Measurements from ENCODE around the gene TPP1. TPM values are rescaled to one million over a fixed set of nuclear protein-coding genes. Genes with fewer than 3 reads are reported as not detected.

The TPP1 gene
- polyA plus RNA-seq (34.8 to 61.3 TPM (median 55.3 TPM) in 3 replicates), polyA minus RNA-seq (50.5 to 109 TPM (median 70.8 TPM) in 3 replicates)
- polyA plus RNA-seq (2011; ENCODE audit: low read depth): 40.5 TPM
- polyA plus RNA-seq (2011; cell fraction: cytosol; rRNA removed): 27.1 and 53.7 TPM in 2 replicates
- 182 and 196 TPM in 2 replicates for polyA plus RNA-seq (2011; cell fraction: nucleus; rRNA removed)
- 42.9 and 52.9 TPM in 2 replicates for polyA plus RNA-seq (2012; ENCODE audit: low replicate concordance)
- polyA minus RNA-seq (2011; cell fraction: cytosol; rRNA and poly(A)+ RNA removed): 80.2 TPM
- 76.6 and 90.7 TPM in 2 replicates for polyA minus RNA-seq (2011; cell fraction: nucleus; rRNA and poly(A)+ RNA removed)

- peaks cover 22 to 23% of the 10 kb centered on the region in 2 experiments for H3K36me3 ChIP-seq (ENCODE audit: control insufficient read depth in 2 of 2, extremely low read depth in 1 of 2, insufficient read depth in 2 of 2, low read length in 2 of 2)
- dilution Hi-C loops (cut with MboI; ENCODE audit: extremely low pct_ligation_motif_present, low sequenced_read_pairs): no loop called here
- peak within 1 kb of the TSS; percentile 85 for H3K27ac ChIP-seq (ENCODE audit: control insufficient read depth, insufficient read depth, low read length)
- H3K9me3 ChIP-seq (ENCODE audit: control insufficient read depth, low read depth, low read length): no peaks in the 10 kb centered on the region
- peaks cover 12% of the 10 kb centered on the region for H3K4me1 ChIP-seq (ENCODE audit: control insufficient read depth, extremely low read depth, insufficient read depth, low read length)
- peaks cover 4% of the 10 kb centered on the region for H3K79me2 ChIP-seq (ENCODE audit: control insufficient read depth, insufficient read depth, low read length)
- peak; percentile 74 for DNase-seq (ENCODE audit: low read depth, low spot score)
- peak within 1 kb of the TSS; percentile 56 for H2AFZ ChIP-seq (ENCODE audit: control insufficient read depth, low read length)
- H4K20me1 ChIP-seq (ENCODE audit: control insufficient read depth, extremely low read depth, insufficient read depth, low read length): no peaks in the 10 kb centered on the region
- no peaks in the 10 kb centered on the region for H3K9me1 ChIP-seq (ENCODE audit: control insufficient read depth, extremely low read depth, insufficient read depth, low read length)
- no peaks in the 10 kb centered on the region for H3K27me3 ChIP-seq (ENCODE audit: control insufficient read depth, extremely low read depth, insufficient read depth, low read length)
- peak within 1 kb of the TSS; percentile 87 for H3K9ac ChIP-seq (ENCODE audit: control insufficient read depth, extremely low read depth, insufficient read depth, low read length)
- H3K4me3 ChIP-seq (ENCODE audit: control insufficient read depth in 2 of 3, extremely low read depth in 1 of 3, insufficient read depth in 2 of 3, low read depth in 1 of 3, low read length in 3 of 3): peak within 1 kb of the TSS; percentile 80 to 97 (median 82)
- TF ChIP-seq, protein P1, sequence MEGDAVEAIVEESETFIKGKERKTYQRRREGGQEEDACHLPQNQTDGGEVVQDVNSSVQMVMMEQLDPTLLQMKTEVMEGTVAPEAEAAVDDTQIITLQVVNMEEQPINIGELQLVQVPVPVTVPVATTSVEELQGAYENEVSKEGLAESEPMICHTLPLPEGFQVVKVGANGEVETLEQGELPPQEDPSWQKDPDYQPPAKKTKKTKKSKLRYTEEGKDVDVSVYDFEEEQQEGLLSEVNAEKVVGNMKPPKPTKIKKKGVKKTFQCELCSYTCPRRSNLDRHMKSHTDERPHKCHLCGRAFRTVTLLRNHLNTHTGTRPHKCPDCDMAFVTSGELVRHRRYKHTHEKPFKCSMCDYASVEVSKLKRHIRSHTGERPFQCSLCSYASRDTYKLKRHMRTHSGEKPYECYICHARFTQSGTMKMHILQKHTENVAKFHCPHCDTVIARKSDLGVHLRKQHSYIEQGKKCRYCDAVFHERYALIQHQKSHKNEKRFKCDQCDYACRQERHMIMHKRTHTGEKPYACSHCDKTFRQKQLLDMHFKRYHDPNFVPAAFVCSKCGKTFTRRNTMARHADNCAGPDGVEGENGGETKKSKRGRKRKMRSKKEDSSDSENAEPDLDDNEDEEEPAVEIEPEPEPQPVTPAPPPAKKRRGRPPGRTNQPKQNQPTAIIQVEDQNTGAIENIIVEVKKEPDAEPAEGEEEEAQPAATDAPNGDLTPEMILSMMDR (optimal IDR thresholded peaks at IDR 0.05 in 1 of 3, IDR thresholded peaks at IDR 0.05 in 1 of 3, conservative IDR thresholded peaks at IDR 0.05 in 1 of 3; ENCODE audit: extremely low read depth in 1 of 3, insufficient read depth in 2 of 3, low read length in 3 of 3): peak in 1 of 3 experiments; percentile 3
- TF ChIP-seq EZH2 (IDR thresholded peaks at IDR 0.05; ENCODE audit: low read length): no peak
- peak; percentile 97 for FAIRE-seq
- peak within 1 kb of the TSS; percentile 94 for H3K4me2 ChIP-seq (ENCODE audit: control insufficient read depth, extremely low read depth, insufficient read depth, low read depth, low read length)
Measured at GRCh38 chr11:6619004-6619745, at the start of gene TPP1. Gene TPP1, minus strand, starts transcription at chr11:6619422. Its CDS starts 22 bp downstream, at chr11:6619400.

DNA sequence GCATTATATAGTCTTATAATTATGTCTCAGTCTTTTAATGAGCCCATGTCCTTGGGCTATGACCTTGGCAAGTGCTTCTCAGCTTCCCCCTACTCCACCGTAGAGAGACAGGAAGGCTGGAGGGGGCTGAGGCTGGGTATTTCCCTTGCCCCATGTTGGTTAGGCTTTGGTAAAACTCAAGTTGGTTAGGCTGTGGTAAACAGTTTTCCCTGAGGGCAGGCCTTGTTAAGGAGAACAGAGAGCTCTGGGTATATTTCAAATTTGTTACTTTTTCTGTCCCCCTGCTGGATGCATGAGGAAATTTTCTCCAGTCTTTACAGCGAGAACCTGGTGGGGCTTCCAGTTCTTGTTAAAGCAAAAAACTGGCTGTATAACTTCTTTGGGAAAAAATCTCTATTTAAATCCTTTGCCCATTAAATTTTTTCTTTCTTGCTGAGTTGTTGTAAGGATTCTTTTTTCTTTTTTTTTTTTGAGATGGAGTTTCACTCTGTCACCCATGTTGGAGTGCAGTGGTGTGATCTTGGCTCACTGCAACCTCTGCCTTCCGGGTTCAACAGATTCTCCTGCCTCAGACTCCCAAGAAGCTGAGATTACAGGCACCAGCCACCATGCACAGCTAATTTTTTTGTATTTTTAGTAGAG, 48.6 kb upstream of the TPP1 start:
- H3K4me1 ChIP-seq (ENCODE audit: control insufficient read depth, extremely low read depth, insufficient read depth, low read length): no peaks in the 10 kb centered on the region
- DNase-seq (ENCODE audit: low read depth, low spot score) (no peak), FAIRE-seq (no peak)
- no peak overlapping the region for H3K4me3 ChIP-seq (ENCODE audit: control insufficient read depth in 2 of 3, extremely low read depth in 1 of 3, insufficient read depth in 2 of 3, low read depth in 1 of 3, low read length in 3 of 3)
- H2AFZ ChIP-seq (ENCODE audit: control insufficient read depth, low read length): no peak overlapping the region
- no peaks in the 10 kb centered on the region for H3K9me1 ChIP-seq (ENCODE audit: control insufficient read depth, extremely low read depth, insufficient read depth, low read length)
- dilution Hi-C loops (cut with MboI; ENCODE audit: extremely low pct_ligation_motif_present, low sequenced_read_pairs): no loop called here
- no peak for TF ChIP-seq EZH2 (IDR thresholded peaks at IDR 0.05; ENCODE audit: low read length)
- TF ChIP-seq, protein P1 (optimal IDR thresholded peaks at IDR 0.05 in 1 of 3, IDR thresholded peaks at IDR 0.05 in 1 of 3, conservative IDR thresholded peaks at IDR 0.05 in 1 of 3; ENCODE audit: extremely low read depth in 1 of 3, insufficient read depth in 2 of 3, low read length in 3 of 3): peak; percentile 3 to 58 (median 40)
- no peaks in the 10 kb centered on the region for H3K9me3 ChIP-seq (ENCODE audit: control insufficient read depth, low read depth, low read length)
- no peak overlapping the region for H3K4me2 ChIP-seq (ENCODE audit: control insufficient read depth, extremely low read depth, insufficient read depth, low read depth, low read length)
- no peak overlapping the region for H3K27ac ChIP-seq (ENCODE audit: control insufficient read depth, insufficient read depth, low read length)
- H3K36me3 ChIP-seq (ENCODE audit: control insufficient read depth in 2 of 2, extremely low read depth in 1 of 2, insufficient read depth in 2 of 2, low read length in 2 of 2): no peaks in the 10 kb centered on the region
- no peaks in the 10 kb centered on the region for H3K79me2 ChIP-seq (ENCODE audit: control insufficient read depth, insufficient read depth, low read length)
- no peaks in the 10 kb centered on the region for H4K20me1 ChIP-seq (ENCODE audit: control insufficient read depth, extremely low read depth, insufficient read depth, low read length)
- no peak overlapping the region for H3K9ac ChIP-seq (ENCODE audit: control insufficient read depth, extremely low read depth, insufficient read depth, low read length)
- peaks cover 2% of the 10 kb centered on the region for H3K27me3 ChIP-seq (ENCODE audit: control insufficient read depth, extremely low read depth, insufficient read depth, low read length)

Data from keratinocyte (primary cell).